Hepatocyte (in vitro differentiated cells): ENCODE measurements around the gene PIK3R4. TPM values are rescaled to one million over a fixed set of nuclear protein-coding genes. Genes with fewer than 3 reads are reported as not detected.

Experiments
- DNase-seq: peaks from one replicate; pipeline ENCODE4 v3.0.0-alpha.2; 2016; ENCODE audit warnings: low spot score
- H2AFZ ChIP-seq: fragments of 200-600 bp; sonication (generic); 2 replicates; pipeline ENCODE4 v1.6.0; 2016; ENCODE audit warnings: antibody characterized with exemption, mild to moderate bottlenecking
- H3K27ac ChIP-seq: fragments of 200-600 bp; sonication (generic); 2 replicates; pipeline ENCODE4 v1.5.1; 2016; ENCODE audit warnings: mild to moderate bottlenecking
- H3K27me3 ChIP-seq: fragments of 200-600 bp; sonication (generic); 2 replicates; pipeline ENCODE4 v1.6.1; 2016
- H3K36me3 ChIP-seq: fragments of 200-600 bp; sonication (generic); replicated peaks from 2 replicates; pipeline ENCODE4 v1.5.1; 2016; ENCODE audit warnings: low read depth; ENCODE audit not compliant: insufficient read depth
- H3K4me1 ChIP-seq: fragments of 200-600 bp; sonication (generic); 2 replicates; pipeline ENCODE4 v1.5.1; 2016; ENCODE audit warnings: mild to moderate bottlenecking, moderate library complexity; ENCODE audit not compliant: insufficient read depth
- H3K4me2 ChIP-seq: fragments of 200-600 bp; sonication (generic); 2 replicates; pipeline ENCODE4 v1.6.0; 2016
- H3K4me3 ChIP-seq: fragments of 200-600 bp; sonication (generic); 2 replicates; pipeline ENCODE4 v1.5.1; 2016; ENCODE audit warnings: mild to moderate bottlenecking
- H3K79me2 ChIP-seq: fragments of 200-600 bp; sonication (generic); 2 replicates; pipeline ENCODE4 v1.6.0; 2017; ENCODE audit warnings: mild to moderate bottlenecking
- H3K9me2 ChIP-seq: fragments of 200-600 bp; sonication (generic); replicated peaks from 2 replicates; pipeline ENCODE4 v1.6.0; 2017; ENCODE audit warnings: mild to moderate bottlenecking; ENCODE audit not compliant: insufficient read depth
- H3K9me3 ChIP-seq: fragments of 200-600 bp; sonication (generic); 2 replicates; pipeline ENCODE4 v1.5.1; 2016; ENCODE audit warnings: low read depth, mild to moderate bottlenecking
- H4K20me1 ChIP-seq: fragments of 200-600 bp; sonication (generic); 2 replicates; pipeline ENCODE4 v1.6.0; 2016; ENCODE audit warnings: mild to moderate bottlenecking; ENCODE audit not compliant: insufficient read depth, poor library complexity, severe bottlenecking
- EZH2 ChIP-seq: fragments of 200-600 bp; sonication (generic); IDR thresholded peaks from 2 replicates; pipeline ENCODE4 v1.6.1; 2016; ENCODE audit warnings: antibody characterized with exemption, mild to moderate bottlenecking, borderline replicate concordance
- EZH2phosphoT487 ChIP-seq: fragments of 200-600 bp; sonication (generic); IDR thresholded peaks from one replicate; pipeline ENCODE4 v1.6.1; 2018; ENCODE audit warnings: antibody characterized with exemption, mild to moderate bottlenecking, low read depth, moderate library complexity; ENCODE audit not compliant: unreplicated experiment, severe bottlenecking
- WGBS: methylation state at CpG from one replicate; pipeline ENCODE4 v1.1.6; 2016; ENCODE audit warnings: low lambda C conversion rate; ENCODE audit errors: missing lambda C conversion rate; 5-methylcytosine and 5-hydroxymethylcytosine counted together
- polyA plus RNA-seq: library from polyadenylated mRNA; unstranded; fragments of >200 nt; fragmentation: Nextera tagmentation; extraction: Ambion mirVana; gene quantifications from 2 replicates; pipeline ENCODE4 v1.2.1, GENCODE V29; 2016
- total RNA-seq: library from RNA; depleted of rRNA; stranded (reverse); fragments of >200 nt; gene quantifications from 2 replicates; pipeline ENCODE4 v1.2.3, GENCODE V29; 2014
- TF ChIP-seq, protein P1 (sequence below): fragments of 200-600 bp; sonication (generic); IDR thresholded peaks from 2 replicates; pipeline ENCODE4 v1.5.1; 2016; ENCODE audit warnings: antibody characterized with exemption, mild to moderate bottlenecking; ENCODE audit not compliant: poor library complexity

The PIK3R4 gene
- total and polyA plus RNA-seq, 2 experiments from 2014 or later = 17.1 to 33.3 TPM

DNA sequence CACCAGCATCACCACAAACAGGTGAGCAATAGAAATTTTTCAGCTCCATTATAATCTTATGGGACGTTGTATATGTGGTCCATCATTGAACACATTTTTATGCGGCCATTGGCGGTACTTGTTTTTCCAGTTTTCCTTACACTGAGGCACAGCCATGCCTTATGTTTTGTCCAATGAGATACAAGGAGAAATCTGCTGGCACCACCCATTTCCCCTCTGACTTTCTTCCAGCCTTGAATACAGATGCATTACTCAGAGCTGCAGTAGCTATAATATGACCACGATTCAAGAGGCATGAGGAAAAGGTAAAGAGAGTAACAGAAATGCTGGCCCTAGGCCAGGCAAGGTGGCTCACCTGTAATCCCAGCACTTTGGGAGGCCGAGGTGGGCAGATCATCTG, 9.0 kb upstream of the PIK3R4 start:
- H3K27ac ChIP-seq = no peak overlapping the region
- no peak for DNase-seq
- no peaks in the 10 kb centered on the region for H3K9me2 ChIP-seq
- H3K27me3 ChIP-seq = no peaks in the 10 kb centered on the region
- H3K4me2 ChIP-seq = no peak overlapping the region
- 82% methylated on average over 5 of the region's 5 CpGs for WGBS
- no peaks in the 10 kb centered on the region for H3K79me2 ChIP-seq
- H4K20me1 ChIP-seq = no peaks in the 10 kb centered on the region
- TF ChIP-seq, protein P1, sequence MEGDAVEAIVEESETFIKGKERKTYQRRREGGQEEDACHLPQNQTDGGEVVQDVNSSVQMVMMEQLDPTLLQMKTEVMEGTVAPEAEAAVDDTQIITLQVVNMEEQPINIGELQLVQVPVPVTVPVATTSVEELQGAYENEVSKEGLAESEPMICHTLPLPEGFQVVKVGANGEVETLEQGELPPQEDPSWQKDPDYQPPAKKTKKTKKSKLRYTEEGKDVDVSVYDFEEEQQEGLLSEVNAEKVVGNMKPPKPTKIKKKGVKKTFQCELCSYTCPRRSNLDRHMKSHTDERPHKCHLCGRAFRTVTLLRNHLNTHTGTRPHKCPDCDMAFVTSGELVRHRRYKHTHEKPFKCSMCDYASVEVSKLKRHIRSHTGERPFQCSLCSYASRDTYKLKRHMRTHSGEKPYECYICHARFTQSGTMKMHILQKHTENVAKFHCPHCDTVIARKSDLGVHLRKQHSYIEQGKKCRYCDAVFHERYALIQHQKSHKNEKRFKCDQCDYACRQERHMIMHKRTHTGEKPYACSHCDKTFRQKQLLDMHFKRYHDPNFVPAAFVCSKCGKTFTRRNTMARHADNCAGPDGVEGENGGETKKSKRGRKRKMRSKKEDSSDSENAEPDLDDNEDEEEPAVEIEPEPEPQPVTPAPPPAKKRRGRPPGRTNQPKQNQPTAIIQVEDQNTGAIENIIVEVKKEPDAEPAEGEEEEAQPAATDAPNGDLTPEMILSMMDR = no peak
- TF ChIP-seq EZH2phosphoT487 = no peak
- H3K36me3 ChIP-seq = no peaks in the 10 kb centered on the region
- no peak overlapping the region for H2AFZ ChIP-seq
- H3K9me3 ChIP-seq = no peaks in the 10 kb centered on the region
- no peaks in the 10 kb centered on the region for H3K4me1 ChIP-seq
- no peak overlapping the region for H3K4me3 ChIP-seq

DNA sequence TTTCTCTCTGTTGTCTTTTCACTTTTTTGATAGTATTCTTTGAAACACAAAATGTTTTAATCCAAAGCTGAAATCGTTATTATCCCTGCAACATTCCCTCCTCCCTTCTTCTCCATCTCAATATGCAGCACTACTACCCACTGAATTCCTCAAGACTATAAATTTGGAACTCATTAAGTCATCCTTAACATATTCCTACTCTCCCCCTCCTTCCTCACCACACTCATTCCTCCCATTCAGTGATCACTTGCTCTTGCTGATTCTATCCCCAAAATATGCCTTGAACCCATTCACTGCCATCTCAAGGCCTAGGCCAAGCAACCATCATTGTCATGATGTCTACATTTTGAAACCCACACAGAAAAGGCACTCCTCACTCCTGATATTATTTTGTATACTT, 2.4 kb upstream of the PIK3R4 start:
- TF ChIP-seq, protein P1 = no peak
- TF ChIP-seq EZH2phosphoT487 = no peak
- no peak for TF ChIP-seq EZH2
- Histone ChIP-seq H3K79me2 (peaks cover 25% of the 10 kb centered on the region), H2AFZ (no peak overlapping the region), H3K36me3 (no peaks in the 10 kb centered on the region), H3K9me3 (no peaks in the 10 kb centered on the region), H3K4me2 (no peak overlapping the region), H3K9me2 (no peaks in the 10 kb centered on the region), H3K4me3 (no peak overlapping the region), H3K27ac (no peak overlapping the region), H3K27me3 (no peaks in the 10 kb centered on the region), H4K20me1 (no peaks in the 10 kb centered on the region), H3K4me1 (peaks cover 8% of the 10 kb centered on the region)
- WGBS = 67% methylated on average over 1 of the region's 1 CpG
- no peak for DNase-seq

DNA sequence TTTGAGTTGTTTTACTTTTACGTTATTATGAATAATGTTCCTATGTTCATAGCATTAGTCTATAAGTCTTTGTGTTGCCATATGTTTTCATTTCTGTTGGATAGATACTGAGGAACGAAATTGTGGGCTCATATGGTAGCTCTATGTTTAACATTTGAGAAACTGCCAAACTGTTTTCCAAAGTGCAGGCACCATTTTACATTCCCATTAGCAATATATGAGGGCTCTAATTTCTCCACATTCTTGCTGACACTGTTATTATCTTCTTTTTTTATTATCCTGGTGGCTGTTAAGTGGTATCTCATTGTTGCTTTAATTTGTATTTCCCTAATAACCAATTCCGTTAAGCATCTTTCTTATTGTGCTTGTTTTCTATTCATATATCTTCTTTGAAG, 1.8 kb upstream of the PIK3R4 start:
- peak overlapping the region; percentile 21 for H3K4me3 ChIP-seq
- H3K9me2 ChIP-seq = no peaks in the 10 kb centered on the region
- no peak for DNase-seq
- peak overlapping the region; percentile 80 for H3K27ac ChIP-seq
- peaks cover 13% of the 10 kb centered on the region for H3K4me1 ChIP-seq
- H3K79me2 ChIP-seq = peaks cover 30% of the 10 kb centered on the region
- H3K4me2 ChIP-seq = peak overlapping the region; percentile 78
- H3K9me3 ChIP-seq = no peaks in the 10 kb centered on the region
- TF ChIP-seq EZH2 = no peak
- TF ChIP-seq EZH2phosphoT487 = no peak
- TF ChIP-seq, protein P1 = no peak
- 69% methylated on average over 3 of the region's 3 CpGs for WGBS
- no peaks in the 10 kb centered on the region for H3K27me3 ChIP-seq
- no peaks in the 10 kb centered on the region for H4K20me1 ChIP-seq
- no peaks in the 10 kb centered on the region for H3K36me3 ChIP-seq
- peak overlapping the region; percentile 53 for H2AFZ ChIP-seq

DNA sequence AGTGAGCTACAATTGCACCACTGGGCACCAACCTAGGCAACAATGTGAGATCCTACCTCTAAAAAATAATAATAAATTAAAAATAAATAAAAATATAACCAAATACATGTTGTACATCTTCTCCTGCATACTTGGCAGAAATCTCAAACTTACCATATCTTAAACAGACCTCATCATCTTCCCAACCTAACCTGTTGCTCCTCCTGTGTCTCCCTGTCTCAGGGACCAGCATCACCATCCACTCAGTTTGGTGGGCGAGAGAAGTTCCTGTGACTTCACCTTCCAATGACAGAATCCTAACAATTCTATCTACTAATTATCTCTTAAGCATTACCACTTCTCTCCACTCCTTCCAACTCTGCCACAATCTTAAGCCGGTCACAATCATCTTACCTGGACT, 3.3 kb downstream of the PIK3R4 start:
- peaks cover 3% of the 10 kb centered on the region for H4K20me1 ChIP-seq
- no peak overlapping the region for H3K4me3 ChIP-seq
- H3K4me1 ChIP-seq = peaks cover 14% of the 10 kb centered on the region
- 90% methylated on average over 2 of the region's 2 CpGs for WGBS
- peak overlapping the region; percentile 78 for H3K4me2 ChIP-seq
- no peaks in the 10 kb centered on the region for H3K9me2 ChIP-seq
- H3K27ac ChIP-seq = no peak overlapping the region
- H2AFZ ChIP-seq = no peak overlapping the region
- peaks cover 81% of the 10 kb centered on the region for H3K79me2 ChIP-seq
- no peaks in the 10 kb centered on the region for H3K9me3 ChIP-seq
- no peak for TF ChIP-seq EZH2phosphoT487
- no peak for TF ChIP-seq EZH2
- TF ChIP-seq, protein P1 = no peak
- no peaks in the 10 kb centered on the region for H3K27me3 ChIP-seq
- no peak for DNase-seq
- H3K36me3 ChIP-seq = no peaks in the 10 kb centered on the region
